GM12878 (cell line): ENCODE results near the gene ATP13A5.

Experiments used
- EZH2 ChIP-seq: IDR thresholded peaks from 2 replicates; pipeline ENCODE4 v1.6.1; 2012; ENCODE audit warnings: low read depth, mild to moderate bottlenecking, control low read depth, inconsistent platforms, low read length, borderline replicate concordance; ENCODE audit not compliant: control insufficient read depth
- NFYA ChIP-seq: IDR thresholded peaks from 2 replicates; pipeline ENCODE4 v1.6.1; 2011; ENCODE audit warnings: low read depth, mild to moderate bottlenecking, low read length, improper control_type of control experiment, borderline replicate concordance

GRCh38 chr3:193248848-193249468, 129.6 kb downstream of the ATP13A5 start:
- no peak for TF ChIP-seq NFYA
- no peak for TF ChIP-seq EZH2
